Natural killer cell (primary cell): ENCODE data around the gene ZNHIT1. TPM values are rescaled to one million over a fixed set of nuclear protein-coding genes. Genes with fewer than 3 reads are reported as not detected.
"Not testable (repeated sequence)": the region's sequence is repeated elsewhere in the genome, so short reads cannot be mapped to it uniquely, and the experiment has no call there.

Source experiments
- ATAC-seq, 3 donors: fragments of 150-1000 bp in 2 of 3; fragments of 200-7000 bp in 1 of 3; cut with Tn5 transposase; 1 replicate in 1 of 3; 2 replicates in 2 of 3; pipeline ENCODE4 v1.10.0; 2021; ENCODE audit warnings: mild to moderate bottlenecking in 2 of 3, moderate library complexity in 2 of 3
- DNase-seq, 2 donors: peaks; one replicate each; pipeline versions ENCODE4 v3.0.0 to v3.0.0-alpha.2; 2013 to 2021; ENCODE audit warnings: mixed read lengths in 1 of 2
- H3K27ac ChIP-seq: one replicate; pipeline ENCODE4 v1.5.1; 2013; ENCODE audit warnings: mild to moderate bottlenecking, low read length
- H3K27me3 ChIP-seq: one replicate; pipeline ENCODE4 v1.6.1; 2013; ENCODE audit warnings: low read length; ENCODE audit not compliant: control insufficient read depth, insufficient read depth
- H3K36me3 ChIP-seq: one replicate; pipeline ENCODE4 v1.6.1; 2013; ENCODE audit warnings: low read length; ENCODE audit not compliant: control insufficient read depth, insufficient read depth
- H3K4me1 ChIP-seq: one replicate; pipeline ENCODE4 v1.6.1; 2013; ENCODE audit warnings: low read length; ENCODE audit not compliant: control insufficient read depth, insufficient read depth
- H3K4me3 ChIP-seq: one replicate; pipeline ENCODE4 v1.5.1; 2013; ENCODE audit warnings: low read length
- H3K9me3 ChIP-seq: one replicate; pipeline ENCODE4 v1.6.1; 2013; ENCODE audit warnings: low read length; ENCODE audit not compliant: control insufficient read depth, insufficient read depth
- H3K27ac Mint-ChIP-seq, 2 donors: one replicate each; pipeline ENCODE4 v1.8.0; 2022; ENCODE audit warnings: mild to moderate bottlenecking in 2 of 2, mixed read lengths in 2 of 2, moderate library complexity in 1 of 2
- H3K27me3 Mint-ChIP-seq, 2 donors: one replicate each; pipeline ENCODE4 v1.8.0; 2022; ENCODE audit warnings: low read depth in 2 of 2, mixed read lengths in 2 of 2
- H3K36me3 Mint-ChIP-seq: one replicate; pipeline ENCODE4 v1.8.0; 2022; ENCODE audit warnings: mixed read lengths
- H3K4me1 Mint-ChIP-seq, 2 donors: one replicate each; pipeline ENCODE4 v1.8.0; 2022; ENCODE audit warnings: mixed read lengths in 2 of 2
- H3K4me3 Mint-ChIP-seq: one replicate; pipeline ENCODE4 v1.8.0; 2022; ENCODE audit warnings: mild to moderate bottlenecking, moderate library complexity, mixed read lengths
- H3K9me3 Mint-ChIP-seq, 2 donors: one replicate each; pipeline ENCODE4 v1.8.0; 2022; ENCODE audit warnings: mixed read lengths in 2 of 2
- WGBS: methylation state at CpG from one replicate; pipeline ENCODE4 v1.1.7; 2013; ENCODE audit warnings: missing lambda C conversion rate; ENCODE audit not compliant: insufficient coverage; 5-methylcytosine and 5-hydroxymethylcytosine counted together
- intact Hi-C: fragments of 100-400 bp; cut with micrococcal nuclease; formaldehyde crosslinking; loops from one replicate; pipeline ENCODE4 v1.14.2; 2022
- total RNA-seq, 4 donors: library from RNA; stranded (reverse); fragments of 120-200 nt in 1 of 4; gene quantifications; one replicate each; pipeline versions ENCODE4 v1.2.3 to v1.2.4, GENCODE V29; 2013 to 2022
- TF ChIP-seq, protein P1 (sequence below): fragments of 200-600 bp; IDR thresholded peaks from one replicate; pipeline ENCODE4 v1.8.0; 2022; ENCODE audit warnings: antibody characterized with exemption

ZNHIT1 gene
- total RNA-seq, 3 donors from 2014 or later (not counting 1 experiment from before 2014, with no cell fraction given): 53.7 to 63.5 (median 60.9) TPM

DNA sequence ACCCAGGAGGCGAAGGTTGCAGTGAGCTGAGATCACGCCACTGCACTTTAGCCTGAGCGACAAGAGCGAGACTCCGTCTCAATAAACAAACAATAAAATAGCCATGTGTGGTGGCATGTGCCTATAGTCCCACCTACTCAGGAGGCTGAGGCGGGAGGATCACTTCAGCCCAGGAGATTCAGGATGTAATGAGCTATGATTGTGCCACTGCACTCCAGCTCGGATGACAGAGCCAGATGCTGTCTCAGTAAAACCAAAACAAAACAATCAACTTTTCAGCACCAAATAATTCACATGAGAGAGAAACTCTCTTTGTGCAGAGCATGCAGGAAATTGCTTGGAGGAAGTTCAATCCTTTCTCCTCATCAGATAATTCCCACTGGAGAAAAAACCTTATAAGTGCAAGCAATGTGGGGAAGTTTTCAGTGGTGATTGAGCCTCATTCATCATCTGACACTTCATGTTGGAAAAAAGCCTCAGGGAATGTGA, 40.3 kb downstream of the ZNHIT1 start:
- H3K36me3 Mint-ChIP-seq: no peaks in the 10 kb centered on the region
- no peaks in the 10 kb centered on the region for H3K27me3 ChIP-seq
- intact Hi-C loops: no loop called here
- H3K4me1 Mint-ChIP-seq: no peaks in the 10 kb centered on the region
- no peak for ATAC-seq
- no peak overlapping the region for H3K27ac Mint-ChIP-seq
- no peak overlapping the region for H3K4me3 Mint-ChIP-seq
- H3K9me3 Mint-ChIP-seq: no peaks in the 10 kb centered on the region
- no peak for DNase-seq
- no peak overlapping the region for H3K27ac ChIP-seq
- WGBS: 97% methylated on average over 7 of the region's 7 CpGs
- H3K9me3 ChIP-seq: no peaks in the 10 kb centered on the region
- peaks cover 0 to 8% of the 10 kb centered on the region in 2 donors for H3K27me3 Mint-ChIP-seq
- no peaks in the 10 kb centered on the region for H3K4me1 ChIP-seq
- no peak overlapping the region for H3K4me3 ChIP-seq
- TF ChIP-seq, protein P1, sequence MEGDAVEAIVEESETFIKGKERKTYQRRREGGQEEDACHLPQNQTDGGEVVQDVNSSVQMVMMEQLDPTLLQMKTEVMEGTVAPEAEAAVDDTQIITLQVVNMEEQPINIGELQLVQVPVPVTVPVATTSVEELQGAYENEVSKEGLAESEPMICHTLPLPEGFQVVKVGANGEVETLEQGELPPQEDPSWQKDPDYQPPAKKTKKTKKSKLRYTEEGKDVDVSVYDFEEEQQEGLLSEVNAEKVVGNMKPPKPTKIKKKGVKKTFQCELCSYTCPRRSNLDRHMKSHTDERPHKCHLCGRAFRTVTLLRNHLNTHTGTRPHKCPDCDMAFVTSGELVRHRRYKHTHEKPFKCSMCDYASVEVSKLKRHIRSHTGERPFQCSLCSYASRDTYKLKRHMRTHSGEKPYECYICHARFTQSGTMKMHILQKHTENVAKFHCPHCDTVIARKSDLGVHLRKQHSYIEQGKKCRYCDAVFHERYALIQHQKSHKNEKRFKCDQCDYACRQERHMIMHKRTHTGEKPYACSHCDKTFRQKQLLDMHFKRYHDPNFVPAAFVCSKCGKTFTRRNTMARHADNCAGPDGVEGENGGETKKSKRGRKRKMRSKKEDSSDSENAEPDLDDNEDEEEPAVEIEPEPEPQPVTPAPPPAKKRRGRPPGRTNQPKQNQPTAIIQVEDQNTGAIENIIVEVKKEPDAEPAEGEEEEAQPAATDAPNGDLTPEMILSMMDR: no peak
- no peaks in the 10 kb centered on the region for H3K36me3 ChIP-seq

DNA sequence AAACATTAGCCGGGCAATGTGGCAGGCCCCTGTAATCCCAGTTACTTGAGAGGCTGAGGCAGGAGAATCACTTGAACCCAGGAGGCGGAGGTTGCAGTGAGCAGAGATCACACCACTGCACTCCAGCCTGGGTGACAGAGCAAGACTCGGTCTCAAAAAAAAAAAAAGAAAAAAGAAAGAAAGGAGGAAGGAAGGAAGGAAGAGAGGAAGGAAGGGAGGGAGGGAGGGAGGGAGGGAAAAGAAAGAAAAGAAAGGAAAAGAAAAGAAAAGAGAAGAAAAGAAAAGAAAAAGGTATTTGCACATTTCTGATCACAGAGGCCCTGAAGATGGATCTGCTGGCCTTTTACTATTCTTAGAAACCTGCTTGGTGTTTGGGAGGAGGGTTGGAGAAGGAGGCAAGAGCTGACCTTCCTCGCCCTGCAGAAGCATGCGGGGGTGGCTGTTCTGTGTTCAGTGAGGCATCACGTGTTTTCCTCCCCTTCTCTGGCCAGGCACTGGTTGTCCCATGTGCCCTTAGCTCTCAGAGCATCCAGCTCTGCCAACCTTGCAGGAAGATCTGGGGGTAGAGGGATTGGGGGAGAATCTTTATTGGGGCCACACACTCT, 46.2 kb downstream of the ZNHIT1 start:
- H3K4me3 ChIP-seq, H3K27ac ChIP-seq, H3K36me3 Mint-ChIP-seq, H3K27ac Mint-ChIP-seq, H3K4me3 Mint-ChIP-seq, H3K27me3 ChIP-seq, H3K4me1 Mint-ChIP-seq, ATAC-seq, H3K9me3 ChIP-seq, H3K4me1 ChIP-seq, DNase-seq, intact Hi-C loops, H3K9me3 Mint-ChIP-seq, H3K36me3 ChIP-seq: not testable (repeated sequence)
- peaks cover 4 to 14% of the 10 kb centered on the region in 2 donors for H3K27me3 Mint-ChIP-seq
- 68% methylated on average over 6 of the region's 6 CpGs for WGBS

DNA sequence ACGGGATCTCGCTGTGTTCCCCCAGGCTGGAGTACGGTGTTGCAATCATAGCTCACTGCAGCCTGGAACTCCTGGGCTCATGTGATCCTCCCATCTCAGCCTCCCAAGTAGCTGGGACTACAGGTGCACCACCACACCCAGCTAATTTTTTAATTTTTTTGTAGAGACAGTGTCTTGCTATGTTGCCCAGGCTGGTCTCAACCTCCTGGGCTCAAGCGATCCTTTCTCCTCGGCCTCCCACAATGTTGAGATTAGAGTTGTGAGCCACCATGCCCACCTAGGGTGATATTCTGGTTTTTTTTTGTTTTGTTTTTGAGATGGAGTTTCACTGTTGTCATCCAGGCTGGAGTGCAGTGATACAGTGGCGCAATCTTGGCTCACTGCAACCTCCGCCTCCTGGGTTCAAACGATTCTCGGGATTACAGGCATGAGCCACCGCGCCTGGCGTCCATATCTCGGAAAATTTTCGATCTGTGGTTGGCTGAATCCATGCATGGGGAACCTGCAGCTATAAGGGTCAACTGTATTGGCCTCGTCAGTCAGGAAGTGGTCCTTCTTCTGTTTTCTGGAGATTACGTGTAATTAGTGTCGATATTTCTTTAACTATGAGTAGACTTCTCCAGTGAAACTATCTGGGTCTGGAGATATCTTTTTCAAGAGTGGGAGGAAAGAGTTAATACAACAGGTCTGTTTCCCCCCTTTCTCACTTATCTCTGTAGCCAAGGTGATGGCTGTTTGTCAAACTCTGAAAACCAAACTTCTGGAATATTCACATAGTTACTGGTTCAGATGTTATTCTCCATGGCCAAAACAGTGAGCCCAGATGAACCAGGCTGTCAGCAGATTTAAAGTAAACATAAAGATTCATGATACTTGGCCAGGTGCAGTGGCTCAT, 47.9 kb downstream of the ZNHIT1 start:
- Histone ChIP-seq H3K36me3 (no peaks in the 10 kb centered on the region), H3K4me3 (no peak overlapping the region), H3K27ac (no peak overlapping the region), H3K9me3 (no peaks in the 10 kb centered on the region), H3K4me1 (no peaks in the 10 kb centered on the region), H3K27me3 (no peaks in the 10 kb centered on the region)
- WGBS: 65% methylated on average over 17 of the region's 17 CpGs
- no peaks in the 10 kb centered on the region for H3K36me3 Mint-ChIP-seq
- H3K27me3 Mint-ChIP-seq: peaks cover 4 to 14% of the 10 kb centered on the region in 2 donors
- no peaks in the 10 kb centered on the region for H3K9me3 Mint-ChIP-seq
- H3K4me3 Mint-ChIP-seq: no peak overlapping the region
- no peak overlapping the region for H3K27ac Mint-ChIP-seq
- ATAC-seq (no peak), DNase-seq (no peak)
- no peaks in the 10 kb centered on the region for H3K4me1 Mint-ChIP-seq
- TF ChIP-seq, protein P1: no peak
- intact Hi-C loops: no loop called here

DNA sequence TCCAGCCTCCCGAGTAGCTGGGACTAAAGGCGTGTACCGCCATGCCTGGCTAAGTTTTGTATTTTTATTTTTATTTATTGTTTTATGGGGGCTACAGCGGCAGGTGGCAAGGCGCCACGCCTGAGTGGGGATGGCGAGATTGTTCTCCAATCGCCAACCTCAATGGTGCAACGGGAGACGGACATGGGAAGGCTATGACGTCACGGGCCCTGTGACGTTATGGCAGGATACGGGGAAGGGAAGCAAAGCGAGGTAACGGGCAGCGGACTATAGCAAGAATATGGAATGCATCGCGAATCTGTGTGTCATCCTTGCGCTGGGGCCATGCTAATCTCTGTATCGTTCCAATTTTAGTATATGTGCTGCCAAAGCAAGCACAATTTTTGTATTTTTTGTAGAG, 51.7 kb downstream of the ZNHIT1 start:
- no peak overlapping the region for H3K27ac Mint-ChIP-seq

More for the DNA sequence above, 51.7 kb downstream of the ZNHIT1 start:
- Mint-ChIP-seq H3K4me1 (no peaks in the 10 kb centered on the region), H3K36me3 (no peaks in the 10 kb centered on the region), H3K27me3 (peaks cover 5 to 15% of the 10 kb centered on the region in 2 donors), H3K9me3 (no peaks in the 10 kb centered on the region), H3K4me3 (no peak overlapping the region)
- Histone ChIP-seq H3K36me3 (no peaks in the 10 kb centered on the region), H3K9me3 (no peaks in the 10 kb centered on the region), H3K4me1 (no peaks in the 10 kb centered on the region), H3K27ac (no peak overlapping the region), H3K27me3 (no peaks in the 10 kb centered on the region), H3K4me3 (no peak overlapping the region)
- TF ChIP-seq, protein P1: no peak
- DNase-seq (no peak), ATAC-seq (no peak)
- 93% methylated on average over 21 of the region's 21 CpGs for WGBS
- intact Hi-C loops: no loop called here
